Neural progenitor cell (in vitro differentiated cells): ENCODE data around the gene SLC9B1.

ENCODE experiments used
- EZH2 ChIP-seq: fragments of 200-600 bp; sonication (generic); IDR thresholded peaks from 2 replicates; pipeline ENCODE4 v1.6.1; 2017; ENCODE audit warnings: antibody characterized with exemption, mild to moderate bottlenecking, moderate library complexity
- TF ChIP-seq, protein P1 (sequence below): fragments of 200-600 bp; sonication (generic); IDR thresholded peaks from 2 replicates; pipeline ENCODE4 v1.5.1; 2017; ENCODE audit warnings: antibody characterized with exemption, mild to moderate bottlenecking

DNA sequence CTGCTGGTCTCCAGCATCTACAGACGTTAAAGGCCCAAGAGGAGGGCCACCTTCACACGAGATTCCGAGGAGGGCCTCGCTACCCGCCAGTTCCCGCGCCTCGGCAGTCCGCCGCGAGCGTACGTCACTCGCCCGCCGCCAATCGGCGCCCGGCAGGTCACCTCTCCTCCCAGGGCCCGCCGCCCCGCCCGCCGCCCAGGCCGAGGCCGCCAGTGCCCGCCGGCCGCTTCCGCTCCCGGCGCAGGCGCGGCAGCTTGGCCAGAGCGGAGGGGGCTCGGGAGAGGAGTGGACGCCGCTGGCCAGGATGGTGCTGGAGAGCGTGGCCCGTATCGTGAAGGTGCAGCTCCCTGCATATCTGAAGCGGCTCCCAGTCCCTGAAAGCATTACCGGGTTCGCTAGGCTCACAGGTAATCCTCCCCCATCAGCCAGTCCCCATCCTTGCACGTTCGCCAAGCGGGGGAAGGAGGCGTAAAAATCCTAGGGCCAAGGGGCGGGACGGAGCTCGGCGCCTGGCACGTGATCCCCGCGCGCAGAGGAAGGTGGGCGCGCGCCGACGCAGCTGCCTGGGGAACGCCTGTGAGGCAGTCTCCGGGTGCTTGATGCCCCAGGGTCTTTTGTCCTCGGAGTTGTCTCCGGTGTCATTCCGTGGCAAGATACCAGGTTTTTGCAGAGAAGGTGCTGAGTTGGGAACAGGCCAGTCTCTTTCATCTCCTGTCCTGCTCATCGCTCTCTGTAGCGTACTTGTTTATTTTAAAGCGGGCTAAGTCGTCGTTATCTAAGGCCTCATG is 150.5 kb downstream of the SLC9B1 start, which contains the start of gene CISD2:
- no peak for TF ChIP-seq EZH2
- TF ChIP-seq, protein P1, sequence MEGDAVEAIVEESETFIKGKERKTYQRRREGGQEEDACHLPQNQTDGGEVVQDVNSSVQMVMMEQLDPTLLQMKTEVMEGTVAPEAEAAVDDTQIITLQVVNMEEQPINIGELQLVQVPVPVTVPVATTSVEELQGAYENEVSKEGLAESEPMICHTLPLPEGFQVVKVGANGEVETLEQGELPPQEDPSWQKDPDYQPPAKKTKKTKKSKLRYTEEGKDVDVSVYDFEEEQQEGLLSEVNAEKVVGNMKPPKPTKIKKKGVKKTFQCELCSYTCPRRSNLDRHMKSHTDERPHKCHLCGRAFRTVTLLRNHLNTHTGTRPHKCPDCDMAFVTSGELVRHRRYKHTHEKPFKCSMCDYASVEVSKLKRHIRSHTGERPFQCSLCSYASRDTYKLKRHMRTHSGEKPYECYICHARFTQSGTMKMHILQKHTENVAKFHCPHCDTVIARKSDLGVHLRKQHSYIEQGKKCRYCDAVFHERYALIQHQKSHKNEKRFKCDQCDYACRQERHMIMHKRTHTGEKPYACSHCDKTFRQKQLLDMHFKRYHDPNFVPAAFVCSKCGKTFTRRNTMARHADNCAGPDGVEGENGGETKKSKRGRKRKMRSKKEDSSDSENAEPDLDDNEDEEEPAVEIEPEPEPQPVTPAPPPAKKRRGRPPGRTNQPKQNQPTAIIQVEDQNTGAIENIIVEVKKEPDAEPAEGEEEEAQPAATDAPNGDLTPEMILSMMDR: no peak
